Lung microvascular endothelial cell (primary cell): ENCODE measurements around the gene EFCAB6. TPM values are rescaled to one million over a fixed set of nuclear protein-coding genes. Genes with fewer than 3 reads are reported as not detected.
A peak's percentile ranks its signal among the peaks of the same experiment; 100 is the strongest.

Experiments used
- DNase-seq, 2 donors: peaks; one replicate each; pipeline versions ENCODE4 v3.0.0 to v3.0.0-alpha.2; 2010; ENCODE audit warnings: low read depth in 2 of 2
- total RNA-seq: library from RNA; depleted of rRNA; stranded (reverse); fragments of >200 nt; gene quantifications from 2 replicates; pipeline ENCODE4 v1.2.1, GENCODE V29; 2014

EFCAB6 gene
- total RNA-seq, 1 donor from 2014 or later, result 0.20 TPM

GRCh38 chr22:43817402-43817801 is 5.3 kb upstream of the EFCAB6 start:
- DNase-seq, result no peak

GRCh38 chr22:43814264-43814663 is 2.2 kb upstream of the EFCAB6 start:
- DNase-seq, result no peak

DNA sequence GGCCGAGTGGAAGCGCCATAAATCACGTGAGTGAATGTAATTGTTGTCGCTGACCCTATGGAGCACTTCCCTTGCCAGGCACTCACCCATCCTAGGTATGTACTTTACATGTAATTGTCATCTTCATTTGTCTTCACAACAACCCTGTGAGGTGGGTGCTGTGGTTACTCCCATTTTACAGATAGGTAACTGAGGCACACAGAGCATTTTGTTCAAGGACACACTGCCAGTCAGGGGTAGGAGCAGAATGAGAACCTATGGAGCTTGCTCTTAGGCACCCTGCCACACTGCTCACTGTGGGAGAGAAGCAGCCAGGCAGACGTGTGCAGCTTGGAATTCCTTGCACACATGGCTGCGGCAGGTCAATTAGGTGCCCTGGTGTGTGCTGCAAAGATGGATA is 785 bp upstream of the EFCAB6 start:
- no peak for DNase-seq

- DNase-seq, result peak; percentile 36 to 60
Measured at GRCh38 chr22:43811777-43812148, 342 bp downstream of the EFCAB6 start.

DNA sequence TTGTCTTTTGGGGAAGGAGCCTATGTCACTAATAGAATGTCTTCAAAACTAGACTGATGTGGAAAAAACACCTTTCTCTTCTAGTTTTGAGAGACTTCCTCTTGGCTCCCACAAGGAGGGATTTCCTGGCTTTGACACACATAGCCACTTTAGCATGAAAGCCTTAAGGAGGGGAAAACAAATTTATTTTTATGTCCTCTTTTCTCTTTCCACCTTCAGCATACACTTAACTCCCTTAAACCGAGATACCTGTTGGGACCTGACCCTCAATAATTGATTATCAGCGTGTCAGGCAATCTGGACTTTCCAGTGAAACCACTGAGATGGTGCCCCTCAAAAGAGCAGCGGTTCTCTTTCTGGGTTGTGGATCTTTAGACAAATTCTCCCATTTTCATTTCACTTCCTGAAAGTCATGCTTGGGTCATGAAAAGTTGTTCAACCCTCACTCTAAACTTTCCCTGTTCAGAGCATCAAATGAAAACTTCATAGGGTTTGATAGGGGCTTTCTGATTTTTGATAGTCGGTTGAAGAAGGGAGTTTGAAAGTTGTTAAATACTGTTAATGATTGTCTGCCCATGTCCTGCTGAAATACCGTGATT is 9.1 kb downstream of the EFCAB6 start:
- DNase-seq, result no peak

DNA sequence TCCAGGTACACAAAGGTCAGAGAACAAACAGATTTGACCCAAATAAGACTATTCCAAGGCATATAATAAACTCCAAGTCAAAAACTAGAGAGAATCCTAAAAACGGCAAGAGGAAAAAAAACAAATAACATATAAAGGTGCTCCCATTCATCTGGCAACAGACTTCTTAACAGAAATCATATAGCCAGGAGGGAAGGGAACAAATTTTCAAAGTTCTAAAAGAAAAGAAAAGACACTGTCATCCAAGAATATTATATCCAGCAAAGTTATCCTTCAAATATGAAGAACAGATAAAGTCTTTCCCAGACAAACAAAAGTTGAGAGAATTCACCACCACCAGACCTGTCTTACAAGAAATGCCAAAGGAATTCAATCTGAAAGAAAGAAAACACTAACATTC is 11.1 kb downstream of the EFCAB6 start:
- no peak for DNase-seq

DNA sequence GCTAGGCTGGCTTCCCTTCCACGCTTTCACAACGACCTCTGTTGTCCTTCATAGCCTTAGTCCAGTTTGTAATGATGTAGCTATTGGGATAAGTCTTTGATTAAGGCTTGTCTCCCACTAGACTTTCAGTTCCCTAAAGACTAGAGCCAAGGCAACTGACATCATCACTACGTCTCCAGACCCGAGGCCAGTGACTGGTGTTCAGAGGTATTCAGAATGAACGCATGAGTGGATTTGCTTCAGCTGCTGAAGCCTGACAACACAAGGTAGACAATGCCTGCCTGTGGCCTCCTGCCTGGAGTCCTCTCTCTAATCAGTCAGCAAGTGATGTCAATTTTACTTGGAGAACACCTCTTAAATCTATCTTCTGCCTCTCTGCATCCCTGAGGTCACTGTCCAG is 13.6 kb downstream of the EFCAB6 start:
- DNase-seq, result no peak

DNA sequence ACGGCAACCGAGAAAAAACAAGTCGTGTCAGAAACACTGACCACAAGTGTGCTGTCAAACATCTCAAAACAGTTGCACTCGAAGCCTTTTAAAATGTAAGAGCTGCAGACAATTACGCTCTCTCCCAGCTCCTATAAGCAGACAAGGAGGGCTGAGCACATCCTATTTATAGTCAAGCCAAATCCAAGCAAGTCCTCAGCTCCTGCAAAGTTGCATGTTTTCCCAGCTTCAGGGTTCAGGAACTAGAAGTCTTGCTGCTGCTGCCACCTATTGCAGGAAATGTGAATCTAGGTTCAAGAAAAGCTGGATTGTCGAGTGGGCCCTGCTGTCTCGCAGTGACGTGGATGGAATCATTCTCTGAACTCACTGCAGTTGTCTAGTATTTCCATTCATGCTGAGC is 15.5 kb downstream of the EFCAB6 start:
- peak in 1 of 2 donors; percentile 25 for DNase-seq

- no peak for DNase-seq
Measured at GRCh38 chr22:43795320-43795719, 16.8 kb downstream of the EFCAB6 start.

DNA sequence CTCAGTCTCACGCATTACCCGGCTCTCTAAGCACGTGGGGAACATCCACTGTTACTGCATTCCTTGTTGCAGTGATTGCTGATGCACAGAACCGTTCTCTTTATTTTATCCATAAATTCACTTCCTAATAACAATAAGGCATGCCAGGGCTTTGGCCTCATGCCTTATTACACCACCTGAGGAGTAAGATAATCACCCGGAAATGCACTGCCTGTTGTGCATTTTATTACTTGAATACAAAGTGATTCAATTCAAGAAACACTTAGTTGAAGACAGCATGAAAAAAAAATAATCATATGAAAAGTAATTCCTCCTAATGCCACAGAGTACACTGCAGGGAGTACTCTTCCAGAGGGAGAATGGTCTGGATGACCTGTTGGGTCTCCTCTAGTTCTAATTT is 19.2 kb downstream of the EFCAB6 start:
- DNase-seq, result no peak

DNA sequence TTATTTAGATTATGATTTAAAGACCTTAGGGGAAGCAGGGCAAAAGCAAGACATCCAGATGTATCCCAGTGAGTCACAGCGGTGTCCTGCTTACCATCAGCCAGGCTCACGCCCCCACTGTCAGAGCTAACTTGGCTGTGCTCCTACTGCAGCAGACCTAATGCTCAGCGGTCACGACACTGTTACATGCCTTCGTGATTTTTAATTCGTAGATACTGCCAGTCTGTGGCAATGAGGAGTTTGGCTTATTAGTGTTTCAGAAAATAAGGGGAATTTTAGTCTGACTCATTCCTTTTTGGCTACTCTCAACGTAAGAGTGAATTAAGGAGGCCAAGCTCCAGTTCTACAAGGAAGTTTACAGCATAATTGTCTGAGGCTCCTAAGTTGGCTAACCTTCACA is 22.7 kb downstream of the EFCAB6 start:
- DNase-seq, result peak in 1 of 2 donors; percentile 27

- no peak for DNase-seq
Measured at GRCh38 chr22:43783777-43784176, 28.3 kb downstream of the EFCAB6 start.

GRCh38 chr22:43782448-43782847 is 29.7 kb downstream of the EFCAB6 start:
- DNase-seq, result no peak

- peak in 1 of 2 donors; percentile 62 for DNase-seq
Measured at GRCh38 chr22:43777286-43777685, 34.8 kb downstream of the EFCAB6 start.

GRCh38 chr22:43776081-43776670 is 35.9 kb downstream of the EFCAB6 start:
- no peak for DNase-seq

- DNase-seq, result no peak
Measured at GRCh38 chr22:43774318-43774915, 37.7 kb downstream of the EFCAB6 start.

- no peak for DNase-seq
Measured at GRCh38 chr22:43772831-43773230, 39.3 kb downstream of the EFCAB6 start.

GRCh38 chr22:43755452-43755851 is 56.7 kb downstream of the EFCAB6 start:
- DNase-seq, result no peak

DNA sequence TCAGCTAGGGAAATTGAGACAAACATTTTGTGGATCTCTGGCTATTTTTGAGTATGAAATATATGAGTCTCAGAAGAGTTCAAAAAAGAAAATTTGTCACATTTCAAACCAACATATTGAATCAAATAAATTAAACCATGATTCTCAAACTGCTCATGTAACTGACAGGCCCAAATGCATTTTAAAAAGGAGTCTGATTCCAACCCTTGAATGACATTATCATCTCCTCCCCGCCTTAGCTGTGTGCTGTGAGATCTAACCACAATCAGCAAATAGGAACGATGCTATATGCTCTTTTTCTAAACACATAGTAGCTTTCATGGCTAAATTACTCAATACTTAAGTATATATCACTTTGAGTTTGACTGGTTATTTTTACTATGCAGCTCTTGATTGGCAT is 57.1 kb downstream of the EFCAB6 start:
- no peak for DNase-seq

GRCh38 chr22:43754176-43754575 is 57.9 kb downstream of the EFCAB6 start:
- DNase-seq, result no peak

- no peak for DNase-seq
Measured at GRCh38 chr22:43753688-43754087, 58.4 kb downstream of the EFCAB6 start.

GRCh38 chr22:43750751-43751150 is 61.4 kb downstream of the EFCAB6 start:
- no peak for DNase-seq

DNA sequence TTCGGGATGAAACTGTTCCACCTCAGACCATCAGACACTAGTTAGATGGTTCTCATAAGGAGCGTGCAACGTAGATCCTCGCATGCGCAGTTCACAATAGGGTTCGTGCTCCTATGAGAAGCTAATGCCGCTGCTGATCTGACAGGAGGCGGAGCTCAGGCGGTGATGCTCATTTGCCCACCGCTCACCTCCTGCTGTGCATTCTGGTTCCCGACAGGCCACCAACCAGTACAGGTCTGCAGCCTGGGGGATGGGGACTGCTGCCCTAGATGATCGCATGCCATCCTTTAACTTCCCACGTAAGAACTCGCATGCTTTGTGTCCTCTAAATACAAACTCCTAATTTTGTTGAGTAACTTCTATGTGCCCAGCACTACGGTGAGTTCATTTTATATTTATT is 62.6 kb downstream of the EFCAB6 start:
- no peak for DNase-seq
